ENCODE measurements around the gene PDE11A. TPM values are rescaled to one million over a fixed set of nuclear protein-coding genes. Genes with fewer than 3 reads are reported as not detected.

PDE11A gene
- total and polyA plus RNA-seq, 2 of the 13 experiments (the other 11 are each of a cell fraction or from before 2014, with no cell fraction given): 1.2 to 1.7 TPM

DNA sequence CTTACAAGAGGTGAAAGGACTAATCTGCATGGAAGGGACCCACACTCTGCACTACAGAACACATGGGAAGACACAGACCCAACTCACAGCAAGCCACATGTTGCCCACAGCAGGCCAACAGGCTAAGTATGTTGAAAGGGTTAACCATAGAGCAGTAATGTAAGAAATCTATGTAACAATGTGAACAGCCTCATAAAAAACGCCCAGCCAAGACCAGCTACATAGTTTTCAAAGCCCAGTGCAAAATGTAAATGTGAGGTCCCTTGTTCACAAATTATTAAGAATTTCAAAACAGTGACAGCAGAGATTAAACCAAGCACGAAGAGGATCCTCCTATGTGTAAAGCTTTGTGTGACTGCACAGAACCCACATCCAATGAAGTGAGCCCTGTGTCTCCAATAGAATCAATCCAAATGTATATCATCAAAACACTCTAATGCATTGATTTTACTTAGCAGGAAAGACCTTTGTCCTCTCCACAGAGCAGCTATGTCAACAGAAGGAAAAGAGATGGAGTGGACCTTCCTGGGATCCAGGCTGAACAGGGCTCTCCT, 469.9 kb downstream of the PDE11A start (continued):
- TF ChIP-seq, protein P1, sequence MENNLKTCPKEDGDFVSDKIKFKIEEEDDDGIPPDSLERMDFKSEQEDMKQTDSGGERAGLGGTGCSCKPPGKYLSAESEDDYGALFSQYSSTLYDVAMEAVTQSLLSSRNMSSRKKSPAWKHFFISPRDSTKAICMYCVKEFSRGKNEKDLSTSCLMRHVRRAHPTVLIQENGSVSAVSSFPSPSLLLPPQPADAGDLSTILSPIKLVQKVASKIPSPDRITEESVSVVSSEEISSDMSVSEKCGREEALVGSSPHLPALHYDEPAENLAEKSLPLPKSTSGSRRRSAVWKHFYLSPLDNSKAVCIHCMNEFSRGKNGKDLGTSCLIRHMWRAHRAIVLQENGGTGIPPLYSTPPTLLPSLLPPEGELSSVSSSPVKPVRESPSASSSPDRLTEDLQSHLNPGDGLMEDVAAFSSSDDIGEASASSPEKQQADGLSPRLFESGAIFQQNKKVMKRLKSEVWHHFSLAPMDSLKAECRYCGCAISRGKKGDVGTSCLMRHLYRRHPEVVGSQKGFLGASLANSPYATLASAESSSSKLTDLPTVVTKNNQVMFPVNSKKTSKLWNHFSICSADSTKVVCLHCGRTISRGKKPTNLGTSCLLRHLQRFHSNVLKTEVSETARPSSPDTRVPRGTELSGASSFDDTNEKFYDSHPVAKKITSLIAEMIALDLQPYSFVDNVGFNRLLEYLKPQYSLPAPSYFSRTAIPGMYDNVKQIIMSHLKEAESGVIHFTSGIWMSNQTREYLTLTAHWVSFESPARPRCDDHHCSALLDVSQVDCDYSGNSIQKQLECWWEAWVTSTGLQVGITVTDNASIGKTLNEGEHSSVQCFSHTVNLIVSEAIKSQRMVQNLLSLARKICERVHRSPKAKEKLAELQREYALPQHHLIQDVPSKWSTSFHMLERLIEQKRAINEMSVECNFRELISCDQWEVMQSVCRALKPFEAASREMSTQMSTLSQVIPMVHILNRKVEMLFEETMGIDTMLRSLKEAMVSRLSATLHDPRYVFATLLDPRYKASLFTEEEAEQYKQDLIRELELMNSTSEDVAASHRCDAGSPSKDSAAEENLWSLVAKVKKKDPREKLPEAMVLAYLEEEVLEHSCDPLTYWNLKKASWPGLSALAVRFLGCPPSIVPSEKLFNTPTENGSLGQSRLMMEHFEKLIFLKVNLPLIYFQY (CRISPR knock-in tag; IDR thresholded peaks at IDR 0.05; ENCODE audit: borderline replicate concordance): peak; percentile 71; the same call in 1 of the 2 replicates
- TF ChIP-seq EP300 (IDR thresholded peaks at IDR 0.05; ENCODE audit: low read depth in 2 of 2, low read length in 2 of 2) (peak in 1 of 2 experiments; percentile 60; a peak in 2 of 4 replicates), EP300 (CRISPR knock-in tag; IDR thresholded peaks at IDR 0.05; ENCODE audit: borderline replicate concordance) (no peak), ZBTB46 (CRISPR knock-in tag; IDR thresholded peaks at IDR 0.05; ENCODE audit: borderline replicate concordance) (no peak), ZMYM4 (CRISPR knock-in tag; IDR thresholded peaks at IDR 0.05) (peak; percentile 68), IRF2 (CRISPR knock-in tag; IDR thresholded peaks at IDR 0.05) (peak; percentile 56; the same call in 1 of the 2 replicates), ISL2 (CRISPR knock-in tag; IDR thresholded peaks at IDR 0.05) (0 out of 2 replicates have a peak, but pooled peaks have one; percentile 27), ZSCAN9 (CRISPR knock-in tag; IDR thresholded peaks at IDR 0.05; ENCODE audit: borderline replicate concordance) (0 out of 2 replicates have a peak, but pooled peaks have one; percentile 39), ARNTL (CRISPR knock-in tag; IDR thresholded peaks at IDR 0.05) (0 out of 2 replicates have a peak, but pooled peaks have one; percentile 40), ARID5B (CRISPR knock-in tag; IDR thresholded peaks at IDR 0.05) (peak; percentile 93), E2F5 (CRISPR knock-in tag; conservative IDR thresholded peaks at IDR 0.05) (no peak)
- TF ChIP-seq, protein P2, sequence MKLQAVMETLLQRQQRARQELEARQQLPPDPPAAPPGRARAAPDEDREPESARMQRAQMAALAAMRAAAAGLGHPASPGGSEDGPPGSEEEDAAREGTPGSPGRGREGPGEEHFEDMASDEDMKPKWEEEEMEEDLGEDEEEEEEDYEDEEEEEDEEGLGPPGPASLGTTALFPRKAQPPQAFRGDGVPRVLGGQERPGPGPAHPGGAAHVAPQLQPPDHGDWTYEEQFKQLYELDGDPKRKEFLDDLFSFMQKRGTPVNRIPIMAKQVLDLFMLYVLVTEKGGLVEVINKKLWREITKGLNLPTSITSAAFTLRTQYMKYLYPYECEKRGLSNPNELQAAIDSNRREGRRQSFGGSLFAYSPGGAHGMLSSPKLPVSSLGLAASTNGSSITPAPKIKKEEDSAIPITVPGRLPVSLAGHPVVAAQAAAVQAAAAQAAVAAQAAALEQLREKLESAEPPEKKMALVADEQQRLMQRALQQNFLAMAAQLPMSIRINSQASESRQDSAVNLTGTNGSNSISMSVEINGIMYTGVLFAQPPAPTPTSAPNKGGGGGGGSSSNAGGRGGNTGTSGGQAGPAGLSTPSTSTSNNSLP (IDR thresholded peaks at IDR 0.05; ENCODE audit: low read depth, low read length): peak; percentile 96
